Eye (tissue), 1 donor: ENCODE data around the gene GIMAP2.

Experiments
- DNase-seq: peaks from one replicate; pipeline ENCODE4 v3.0.0-alpha.2; 2015

The GIMAP2 gene

GRCh38 chr7:150734254-150734653, 48.7 kb downstream of the GIMAP2 start:
- DNase-seq = no peak

GRCh38 chr7:150735596-150736358, 50.3 kb downstream of the GIMAP2 start:
- no peak for DNase-seq

GRCh38 chr7:150736864-150737263, 51.4 kb downstream of the GIMAP2 start:
- no peak for DNase-seq

- DNase-seq = no peak
These were observed 52.0 kb downstream of the GIMAP2 start, which contains the start of gene GIMAP5 for GRCh38 chr7:150737265-150738055. Gene GIMAP5, plus strand, starts transcription at chr7:150737418. Its CDS starts 3,467 bp downstream, at chr7:150740885.

GRCh38 chr7:150738092-150738491, 52.6 kb downstream of the GIMAP2 start:
- no peak for DNase-seq

GRCh38 chr7:150738591-150739001, 53.1 kb downstream of the GIMAP2 start:
- no peak for DNase-seq

- DNase-seq = no peak
These were observed 53.5 kb downstream of the GIMAP2 start for GRCh38 chr7:150739033-150739432.

GRCh38 chr7:150740053-150740452, 54.5 kb downstream of the GIMAP2 start:
- no peak for DNase-seq

GRCh38 chr7:150742286-150742968, 56.9 kb downstream of the GIMAP2 start:
- no peak for DNase-seq
